IMR-90 (cell line): ENCODE data around the gene CDC42EP3. TPM values are rescaled to one million over a fixed set of nuclear protein-coding genes. Genes with fewer than 3 reads are reported as not detected.

Experiments
- ATAC-seq: fragments of 200-7000 bp; cut with Tn5 transposase; 2 replicates; pipeline ENCODE4 v1.9.1; 2020; ENCODE audit warnings: low read depth, mild to moderate bottlenecking, moderate library complexity
- BruUV-seq: library from RNA; stranded (reverse); fragments of 400-500 nt; replicated peaks from 2 replicates; lab custom pipeline; 2021; lab: Mats Ljungman, UMichigan
- CTCF ChIA-PET: fragments of 300-600 bp; formaldehyde crosslinking; extraction: SDS; loops from one replicate; lab custom pipeline; 2021; ENCODE audit warnings: antibody characterized with exemption; lab: Yijun Ruan, JAX
- POLR2A ChIA-PET: fragments of 300-600 bp; sonication (Branson Sonifier 250); formaldehyde crosslinking; loops from one replicate; lab custom pipeline; 2022; ENCODE audit warnings: antibody characterized with exemption; ENCODE audit not compliant: unreplicated experiment; lab: Charles Lee
- DNase-seq: peaks from one replicate; pipeline ENCODE4 v3.0.0; 2013
- H2AFZ ChIP-seq: replicated peaks from 2 replicates; pipeline ENCODE3; 2013; ENCODE audit warnings: low read length, mild to moderate bottlenecking; ENCODE audit not compliant: poor library complexity
- H2AK5ac ChIP-seq: 2 replicates; pipeline ENCODE4 v1.6.1; 2013; ENCODE audit warnings: low read depth, low read length, inconsistent platforms
- H2AK9ac ChIP-seq: replicated peaks from 2 replicates; pipeline ENCODE3; 2013; ENCODE audit warnings: mild to moderate bottlenecking, low read depth, low read length, moderate library complexity; ENCODE audit not compliant: poor library complexity
- H2BK120ac ChIP-seq: 2 replicates; pipeline ENCODE4 v1.6.1; 2013; ENCODE audit warnings: low read depth, low read length, inconsistent platforms
- H2BK15ac ChIP-seq: 3 replicates; pipeline ENCODE4 v1.6.1; 2013; ENCODE audit warnings: low read depth, low read length, inconsistent platforms
- H2BK20ac ChIP-seq: 2 replicates; pipeline ENCODE4 v1.6.1; 2013; ENCODE audit warnings: low read depth, mild to moderate bottlenecking, inconsistent platforms, low read length, moderate library complexity
- H2BK5ac ChIP-seq: 2 replicates; pipeline ENCODE4 v1.6.1; 2013; ENCODE audit warnings: mild to moderate bottlenecking, low read depth, low read length, inconsistent platforms; ENCODE audit not compliant: poor library complexity, severe bottlenecking
- H3K14ac ChIP-seq: replicated peaks from 2 replicates; pipeline ENCODE4 v1.6.1; 2013; ENCODE audit warnings: low read depth, low read length, inconsistent platforms
- H3K18ac ChIP-seq: 2 replicates; pipeline ENCODE4 v1.6.1; 2013; ENCODE audit warnings: low read depth, low read length, control low read depth
- H3K23ac ChIP-seq: 2 replicates; pipeline ENCODE4 v1.6.1; 2013; ENCODE audit warnings: low read depth, low read length, inconsistent platforms
- H3K27ac ChIP-seq: 2 replicates; pipeline ENCODE4 v1.5.1; 2013; ENCODE audit warnings: mild to moderate bottlenecking, control low read depth, low read length; ENCODE audit not compliant: insufficient read depth
- H3K27me3 ChIP-seq: 2 replicates; pipeline ENCODE4 v1.6.1; 2013; ENCODE audit warnings: low read length; ENCODE audit not compliant: control insufficient read depth, insufficient read depth
- H3K36me3 ChIP-seq: 2 replicates; pipeline ENCODE4 v1.6.1; 2013; ENCODE audit warnings: low read length, mixed read lengths; ENCODE audit not compliant: control insufficient read depth, insufficient read depth
- H3K4ac ChIP-seq: 2 replicates; pipeline ENCODE4 v1.6.1; 2013; ENCODE audit warnings: low read depth, low read length, inconsistent platforms
- H3K4me1 ChIP-seq: 2 replicates; pipeline ENCODE4 v1.6.1; 2013; ENCODE audit warnings: low read length, mixed read lengths; ENCODE audit not compliant: control insufficient read depth, insufficient read depth
- H3K4me2 ChIP-seq: 2 replicates; pipeline ENCODE4 v1.6.1; 2013; ENCODE audit warnings: low read depth, mild to moderate bottlenecking, control low read depth, low read length, moderate library complexity
- H3K4me3 ChIP-seq: 2 replicates; pipeline ENCODE4 v1.5.1; 2013; ENCODE audit warnings: low read depth, mild to moderate bottlenecking, control low read depth, low read length, moderate library complexity; ENCODE audit not compliant: insufficient read depth
- H3K56ac ChIP-seq: 2 replicates; pipeline ENCODE4 v1.6.1; 2013; ENCODE audit warnings: low read length, inconsistent platforms; ENCODE audit not compliant: insufficient read depth; ENCODE audit errors: extremely low read depth
- H3K79me1 ChIP-seq, 2 experiments: 2 replicates each; pipeline ENCODE4 v1.6.1; 2013; ENCODE audit warnings: low read length in 2 of 2, inconsistent platforms in 1 of 2, low read depth in 1 of 2
- H3K9ac ChIP-seq: 2 replicates; pipeline ENCODE4 v1.6.1; 2013; ENCODE audit warnings: low read depth, low read length, control low read depth
- H3K9me1 ChIP-seq: 2 replicates; pipeline ENCODE4 v1.6.1; 2013; ENCODE audit warnings: low read length, inconsistent platforms; ENCODE audit not compliant: insufficient read depth
- H3K9me3 ChIP-seq: 2 replicates; pipeline ENCODE4 v1.6.1; 2013; ENCODE audit warnings: low read length; ENCODE audit not compliant: control insufficient read depth, insufficient read depth
- H4K20me1 ChIP-seq: 2 replicates; pipeline ENCODE4 v1.6.1; 2013; ENCODE audit warnings: low read length, inconsistent platforms; ENCODE audit not compliant: insufficient read depth
- H4K5ac ChIP-seq: 2 replicates; pipeline ENCODE4 v1.6.1; 2013; ENCODE audit warnings: mild to moderate bottlenecking, low read depth, low read length, control low read depth
- H4K8ac ChIP-seq, 2 experiments: 2 replicates each; pipeline ENCODE4 v1.6.1; 2013; ENCODE audit warnings: low read depth in 2 of 2, low read length in 2 of 2, control low read depth in 1 of 2, inconsistent platforms in 1 of 2
- H4K91ac ChIP-seq: 2 replicates; pipeline ENCODE4 v1.6.1; 2013; ENCODE audit warnings: low read depth, low read length, inconsistent platforms; ENCODE audit not compliant: insufficient read depth
- BHLHE40 ChIP-seq: fragments of 150-350 bp; IDR thresholded peaks from 2 replicates; pipeline ENCODE4 v1.6.1; 2016; ENCODE audit warnings: mild to moderate bottlenecking, low read depth, low read length
- CEBPB ChIP-seq: IDR thresholded peaks from 2 replicates; pipeline ENCODE4 v1.6.1; 2012; ENCODE audit warnings: low read depth, low read length, improper control_type of control experiment
- CHD1 ChIP-seq: IDR thresholded peaks from 2 replicates; pipeline ENCODE4 v1.6.1; 2012; ENCODE audit warnings: low read depth, low read length, improper control_type of control experiment
- FOS ChIP-seq: fragments of 150-350 bp; IDR thresholded peaks from 2 replicates; pipeline ENCODE4 v1.6.1; 2016; ENCODE audit warnings: low read depth, low read length
- MAFK ChIP-seq: IDR thresholded peaks from 2 replicates; pipeline ENCODE4 v1.6.1; 2012; ENCODE audit warnings: low read depth, low read length, improper control_type of control experiment
- MAZ ChIP-seq: IDR thresholded peaks from 2 replicates; pipeline ENCODE4 v1.6.1; 2012; ENCODE audit warnings: low read depth, mild to moderate bottlenecking, low read length, improper control_type of control experiment, moderate library complexity, borderline replicate concordance
- MXI1 ChIP-seq: IDR thresholded peaks from 2 replicates; pipeline ENCODE4 v1.6.1; 2012; ENCODE audit warnings: low read depth, mild to moderate bottlenecking, low read length, moderate library complexity, borderline replicate concordance
- NFE2L2 ChIP-seq: fragments of 150-350 bp; IDR thresholded peaks from 2 replicates; pipeline ENCODE4 v1.6.1; 2016; ENCODE audit warnings: low read depth, mild to moderate bottlenecking, low read length
- POLR2A ChIP-seq: IDR thresholded peaks from 2 replicates; pipeline ENCODE4 v1.6.1; 2012; ENCODE audit warnings: mild to moderate bottlenecking, low read depth, low read length
- RAD21 ChIP-seq: IDR thresholded peaks from 2 replicates; pipeline ENCODE4 v1.6.1; 2012; ENCODE audit warnings: low read length, improper control_type of control experiment
- RCOR1 ChIP-seq: IDR thresholded peaks from 2 replicates; pipeline ENCODE4 v1.6.1; 2012; ENCODE audit warnings: mild to moderate bottlenecking, low read length, improper control_type of control experiment; ENCODE audit not compliant: insufficient replicate concordance
- RFX5 ChIP-seq: IDR thresholded peaks from 2 replicates; pipeline ENCODE4 v1.8.0; 2012; ENCODE audit warnings: low read depth, mild to moderate bottlenecking, low read length, moderate library complexity
- WGBS, 2 experiments: methylation state at CpG; one replicate each; pipeline versions ENCODE4 v1.1.5 to v1.1.7; 2013; ENCODE audit warnings: missing lambda C conversion rate in 2 of 2; ENCODE audit not compliant: insufficient read length in 1 of 2; ENCODE audit errors: extremely low coverage in 2 of 2; 5-methylcytosine and 5-hydroxymethylcytosine counted together
- dilution Hi-C: fragments of 300-500 bp; cut with HindIII; formaldehyde crosslinking; loops from one replicate; pipeline ENCODE4 v1.14.3; 2018; ENCODE audit warnings: low sequenced_read_pairs; ENCODE audit not compliant: unreplicated experiment
- in situ Hi-C: fragments of 300-500 bp; cut with MboI; formaldehyde crosslinking; loops from 3 replicates; pipeline ENCODE4 v1.14.3; 2019; ENCODE audit warnings: low sequenced_read_pairs, inconsistent platforms, mixed read lengths
- intact Hi-C: fragments of 100-400 bp; cut with micrococcal nuclease; formaldehyde crosslinking; loops from 2 replicates; pipeline ENCODE4 v1.10.0; 2022
- polyA plus RNA-seq, 3 experiments: library from polyadenylated mRNA; depleted of rRNA; stranded (reverse); fragments of >200 nt; gene quantifications; 2 replicates each; pipeline ENCODE4 v1.2.3, GENCODE V29; 2012; ENCODE audit warnings: low replicate concordance in 1 of 3
- total RNA-seq: library from RNA; depleted of rRNA; stranded (reverse); fragments of >200 nt; gene quantifications from 2 replicates; pipeline ENCODE4 v1.2.3, GENCODE V29; 2012
- TF ChIP-seq, protein P1 (sequence below): fragments of 150-350 bp; IDR thresholded peaks from 2 replicates; pipeline ENCODE4 v1.6.1; 2016; ENCODE audit warnings: low read depth, mild to moderate bottlenecking, low read length, moderate library complexity, borderline replicate concordance
- TF ChIP-seq, protein P2 (sequence below): conservative IDR thresholded peaks from 2 replicates; pipeline ENCODE4 v1.5.1; 2012; ENCODE audit warnings: mild to moderate bottlenecking, low read depth, low read length, improper control_type of control experiment
- TF ChIP-seq, protein P3 (sequence below): fragments of 150-350 bp; IDR thresholded peaks from 2 replicates; pipeline ENCODE4 v1.6.1; 2017; ENCODE audit warnings: mild to moderate bottlenecking, antibody characterized with exemption, low read length, low read depth

Gene CDC42EP3
- total and polyA plus RNA-seq, 2 of the 4 experiments (the other 2 are of a cell fraction): 167 to 193 TPM

DNA sequence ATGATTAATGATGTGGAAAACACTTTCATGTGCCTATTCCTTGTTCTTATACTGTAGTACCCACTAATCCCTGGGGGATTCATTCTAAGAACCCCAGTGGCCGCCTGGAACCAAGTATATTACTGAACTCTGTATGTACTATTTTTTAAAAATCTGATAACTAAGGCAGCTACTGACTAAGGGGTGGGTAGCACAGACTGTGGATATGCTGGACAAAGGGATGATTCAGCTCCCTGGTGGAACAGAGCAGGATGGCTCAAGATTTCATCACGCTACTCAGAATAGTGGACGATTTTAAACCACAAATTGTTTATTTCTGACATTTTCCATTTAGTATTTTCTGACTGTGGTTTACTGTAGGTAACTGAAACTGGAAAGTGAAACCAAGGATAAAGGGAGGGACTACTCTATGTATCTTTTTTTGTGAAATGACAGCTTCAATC is 41.8 kb upstream of the CDC42EP3 start:
- intact Hi-C loops: loop anchor here (2.0 to 5.0 kb wide), 3 partner anchors 42 to 119 kb away; partner anchors contain the start of gene CDC42EP3
- H3K4me3 ChIP-seq: no peak overlapping the region
- H2BK5ac ChIP-seq: peak overlapping the region; percentile 98
- H3K27me3 ChIP-seq: no peaks in the 10 kb centered on the region
- H2BK120ac ChIP-seq: peak overlapping the region; percentile 96
- H4K20me1 ChIP-seq: no peaks in the 10 kb centered on the region
- peaks cover 11% of the 10 kb centered on the region for H3K4me1 ChIP-seq
- peak overlapping the region; percentile 89; the same call in 1 of the 2 replicates for H3K18ac ChIP-seq
- H2AFZ ChIP-seq: no peak overlapping the region
- dilution Hi-C loops: no loop called here
- POLR2A ChIA-PET: interaction anchor here (1.1 to 1.4 kb wide), 2 partner anchors 44 to 47 kb away, joined by 5 to 11 read pairs; no protein-coding TSS in a partner anchor
- H4K91ac ChIP-seq: peak overlapping the region; percentile 79; the same call in 1 of the 2 replicates
- H4K5ac ChIP-seq: peak overlapping the region; percentile 79; the same call in 1 of the 2 replicates
- no CpG with 5 or more reads among the region's 3 CpGs for WGBS, 2 experiments
- DNase-seq: peak; percentile 98
- peak overlapping the region; percentile 68 to 90 for H4K8ac ChIP-seq
- H3K36me3 ChIP-seq: no peaks in the 10 kb centered on the region
- peak overlapping the region; percentile 97; the same call in 1 of the 2 replicates for H2BK20ac ChIP-seq
- peak overlapping the region; percentile 89 for H3K4ac ChIP-seq
- peak overlapping the region; percentile 80 for H3K56ac ChIP-seq
- H3K27ac ChIP-seq: peak overlapping the region; percentile 30; the same call in 1 of the 2 replicates
- no TSS peak for BruUV-seq
- peaks cover 6% of the 10 kb centered on the region for H3K9me1 ChIP-seq
- H3K23ac ChIP-seq: peak overlapping the region; percentile 54; the same call in 1 of the 2 replicates
- H2BK15ac ChIP-seq: peak overlapping the region; percentile 70; the same call in 2 of the 3 replicates
- in situ Hi-C loops: no loop called here
- no peaks in the 10 kb centered on the region for H3K9me3 ChIP-seq
- peak overlapping the region; percentile 44; the same call in 1 of the 2 replicates for H3K4me2 ChIP-seq
- H3K9ac ChIP-seq: peak overlapping the region; percentile 22; the same call in 1 of the 2 replicates
- H2AK5ac ChIP-seq: peak overlapping the region; percentile 72; the same call in 1 of the 2 replicates
- H3K79me1 ChIP-seq: peaks cover 0 to 12% of the 10 kb centered on the region in 2 experiments; a peak in 2 of 4 replicates
- no peak overlapping the region for H2AK9ac ChIP-seq
- peak overlapping the region; percentile 90 for H3K14ac ChIP-seq
- ATAC-seq: peak; percentile 79
- CTCF ChIA-PET: no interaction called here
- TF ChIP-seq POLR2A (no peak), CHD1 (no peak), NFE2L2 (peak; percentile 61; the same call in 1 of the 2 replicates), RCOR1 (no peak), MAFK (peak; percentile 61; the same call in 1 of the 2 replicates), BHLHE40 (no peak), RAD21 (no peak), RFX5 (no peak), FOS (peak; percentile 70), MXI1 (no peak), MAZ (0 out of 2 replicates have a peak, but pooled peaks have one; percentile 29), CEBPB (peak; percentile 96)
- TF ChIP-seq, protein P1, sequence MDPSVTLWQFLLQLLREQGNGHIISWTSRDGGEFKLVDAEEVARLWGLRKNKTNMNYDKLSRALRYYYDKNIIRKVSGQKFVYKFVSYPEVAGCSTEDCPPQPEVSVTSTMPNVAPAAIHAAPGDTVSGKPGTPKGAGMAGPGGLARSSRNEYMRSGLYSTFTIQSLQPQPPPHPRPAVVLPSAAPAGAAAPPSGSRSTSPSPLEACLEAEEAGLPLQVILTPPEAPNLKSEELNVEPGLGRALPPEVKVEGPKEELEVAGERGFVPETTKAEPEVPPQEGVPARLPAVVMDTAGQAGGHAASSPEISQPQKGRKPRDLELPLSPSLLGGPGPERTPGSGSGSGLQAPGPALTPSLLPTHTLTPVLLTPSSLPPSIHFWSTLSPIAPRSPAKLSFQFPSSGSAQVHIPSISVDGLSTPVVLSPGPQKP: no peak
- TF ChIP-seq, protein P2, sequence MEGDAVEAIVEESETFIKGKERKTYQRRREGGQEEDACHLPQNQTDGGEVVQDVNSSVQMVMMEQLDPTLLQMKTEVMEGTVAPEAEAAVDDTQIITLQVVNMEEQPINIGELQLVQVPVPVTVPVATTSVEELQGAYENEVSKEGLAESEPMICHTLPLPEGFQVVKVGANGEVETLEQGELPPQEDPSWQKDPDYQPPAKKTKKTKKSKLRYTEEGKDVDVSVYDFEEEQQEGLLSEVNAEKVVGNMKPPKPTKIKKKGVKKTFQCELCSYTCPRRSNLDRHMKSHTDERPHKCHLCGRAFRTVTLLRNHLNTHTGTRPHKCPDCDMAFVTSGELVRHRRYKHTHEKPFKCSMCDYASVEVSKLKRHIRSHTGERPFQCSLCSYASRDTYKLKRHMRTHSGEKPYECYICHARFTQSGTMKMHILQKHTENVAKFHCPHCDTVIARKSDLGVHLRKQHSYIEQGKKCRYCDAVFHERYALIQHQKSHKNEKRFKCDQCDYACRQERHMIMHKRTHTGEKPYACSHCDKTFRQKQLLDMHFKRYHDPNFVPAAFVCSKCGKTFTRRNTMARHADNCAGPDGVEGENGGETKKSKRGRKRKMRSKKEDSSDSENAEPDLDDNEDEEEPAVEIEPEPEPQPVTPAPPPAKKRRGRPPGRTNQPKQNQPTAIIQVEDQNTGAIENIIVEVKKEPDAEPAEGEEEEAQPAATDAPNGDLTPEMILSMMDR: no peak
- TF ChIP-seq, protein P3, sequence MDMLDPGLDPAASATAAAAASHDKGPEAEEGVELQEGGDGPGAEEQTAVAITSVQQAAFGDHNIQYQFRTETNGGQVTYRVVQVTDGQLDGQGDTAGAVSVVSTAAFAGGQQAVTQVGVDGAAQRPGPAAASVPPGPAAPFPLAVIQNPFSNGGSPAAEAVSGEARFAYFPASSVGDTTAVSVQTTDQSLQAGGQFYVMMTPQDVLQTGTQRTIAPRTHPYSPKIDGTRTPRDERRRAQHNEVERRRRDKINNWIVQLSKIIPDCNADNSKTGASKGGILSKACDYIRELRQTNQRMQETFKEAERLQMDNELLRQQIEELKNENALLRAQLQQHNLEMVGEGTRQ: no peak
